ENCODE measurements around the gene TYW5. TPM values are rescaled to one million over a fixed set of nuclear protein-coding genes. Genes with fewer than 3 reads are reported as not detected.

The TYW5 gene
- total RNA-seq, 1 experiment from 2014 or later: 7.1 TPM

DNA sequence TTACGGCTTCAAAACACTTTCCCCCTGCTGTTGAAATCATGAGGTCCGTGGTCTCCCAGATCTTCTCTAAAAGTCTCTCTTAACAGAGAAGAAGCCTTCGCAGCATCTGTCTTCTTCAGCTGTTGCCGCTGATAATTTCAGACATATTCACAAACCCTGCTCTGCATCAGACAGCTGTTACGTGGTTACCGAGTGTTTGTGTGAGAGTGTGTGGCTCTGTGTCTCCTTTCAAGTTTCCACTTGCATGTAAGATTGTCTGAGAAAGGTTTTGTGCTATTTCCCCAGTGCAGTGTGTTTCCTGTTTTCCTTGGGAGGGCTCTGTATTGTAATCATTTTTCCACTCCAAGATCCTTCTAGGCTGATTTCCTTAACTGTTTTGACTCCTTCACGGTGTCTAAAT lies 32.9 kb upstream of the TYW5 start:
- in situ Hi-C loops (cut with HindIII; ENCODE audit: low pct_unique_long_range_greater_than_20kb, low sequenced_read_pairs): no loop called here
- Histone ChIP-seq H3K27ac (ENCODE audit: low read length) (no peak overlapping the region), H3K4me3 (ENCODE audit: low read depth in 2 of 2, low read length in 2 of 2) (no peak overlapping the region), H3K9me3 (ENCODE audit: control insufficient read depth, insufficient read depth, low read depth, low read length) (no peaks in the 10 kb centered on the region), H3K4me1 (ENCODE audit: control insufficient read depth, insufficient read depth, low read length) (no peaks in the 10 kb centered on the region), H3K27me3 (ENCODE audit: control insufficient read depth, insufficient read depth, low read length) (no peaks in the 10 kb centered on the region), H3K36me3 (ENCODE audit: control insufficient read depth, insufficient read depth, low read length) (no peaks in the 10 kb centered on the region)
- ChIA-PET POLR2A (no interaction called here), CTCF (no interaction called here)
- ATAC-seq (no peak), DNase-seq (ENCODE audit: low read depth, low spot score) (no peak)
- no peak for TF ChIP-seq TCF7L2 (IDR thresholded peaks at IDR 0.05; ENCODE audit: low read depth, low read length)
- TF ChIP-seq SIN3A (IDR thresholded peaks at IDR 0.05; ENCODE audit: borderline replicate concordance, insufficient read depth, low read depth, low read length): no peak
- TF ChIP-seq CTCF (IDR thresholded peaks at IDR 0.05): no peak
- no peak for TF ChIP-seq POLR2AphosphoS5 (IDR thresholded peaks at IDR 0.05; ENCODE audit: low read depth, low read length)
- TF ChIP-seq REST (IDR thresholded peaks at IDR 0.05; ENCODE audit: insufficient read depth in 1 of 2, low read depth in 2 of 2, low read length in 1 of 2): no peak
- BruUV-seq (replicated peaks): no TSS peak
- intact Hi-C loops (cut with micrococcal nuclease; ENCODE audit: unreplicated experiment): loop anchor here (10.0 kb wide), 1 partner anchor 207 kb away; no protein-coding TSS in a partner anchor

GRCh38 chr2:199987586-199987985 lies 32.3 kb upstream of the TYW5 start:
- ChIA-PET CTCF (no interaction called here), POLR2A (no interaction called here)
- Histone ChIP-seq H3K27me3 (ENCODE audit: control insufficient read depth, insufficient read depth, low read length) (no peaks in the 10 kb centered on the region), H3K4me3 (ENCODE audit: low read depth in 2 of 2, low read length in 2 of 2) (no peak overlapping the region), H3K27ac (ENCODE audit: low read length) (no peak overlapping the region), H3K9me3 (ENCODE audit: control insufficient read depth, insufficient read depth, low read depth, low read length) (no peaks in the 10 kb centered on the region), H3K4me1 (ENCODE audit: control insufficient read depth, insufficient read depth, low read length) (no peaks in the 10 kb centered on the region), H3K36me3 (ENCODE audit: control insufficient read depth, insufficient read depth, low read length) (no peaks in the 10 kb centered on the region)
- intact Hi-C loops (cut with micrococcal nuclease; ENCODE audit: unreplicated experiment): loop anchor here (10.0 kb wide), 1 partner anchor 207 kb away; no protein-coding TSS in a partner anchor
- TF ChIP-seq REST (IDR thresholded peaks at IDR 0.05; ENCODE audit: insufficient read depth in 1 of 2, low read depth in 2 of 2, low read length in 1 of 2): no peak
- no peak for TF ChIP-seq TCF7L2 (IDR thresholded peaks at IDR 0.05; ENCODE audit: low read depth, low read length)
- TF ChIP-seq CTCF (IDR thresholded peaks at IDR 0.05): no peak
- TF ChIP-seq SIN3A (IDR thresholded peaks at IDR 0.05; ENCODE audit: borderline replicate concordance, insufficient read depth, low read depth, low read length): no peak
- no peak for TF ChIP-seq POLR2AphosphoS5 (IDR thresholded peaks at IDR 0.05; ENCODE audit: low read depth, low read length)
- no peak for ATAC-seq
- in situ Hi-C loops (cut with HindIII; ENCODE audit: low pct_unique_long_range_greater_than_20kb, low sequenced_read_pairs): no loop called here
- DNase-seq (ENCODE audit: low read depth, low spot score): no peak
- BruUV-seq (replicated peaks): no TSS peak
